Activated B cell treated with CpG ODN at 0.5 μM for 24 hours (primary cell): ENCODE data around the gene LRCH1. TPM values are rescaled to one million over a fixed set of nuclear protein-coding genes. Genes with fewer than 3 reads are reported as not detected.

Experiments
- ATAC-seq: fragments of 200-7000 bp; cut with Tn5 transposase; one replicate; pipeline ENCODE4 v1.10.0; 2021; ENCODE audit warnings: low read depth, mild to moderate bottlenecking, moderate library complexity
- CTCF ChIA-PET: fragments of 350-600 bp; sonication (Branson Sonifier 250); formaldehyde crosslinking; loops from one replicate; lab custom pipeline; 2021; ENCODE audit warnings: antibody characterized with exemption; lab: Charles Lee
- POLR2A ChIA-PET: fragments of 350-600 bp; sonication (Branson Sonifier 250); formaldehyde crosslinking; loops from one replicate; lab custom pipeline; 2021; ENCODE audit warnings: antibody characterized with exemption; lab: Charles Lee
- DNase-seq: peaks from one replicate; pipeline ENCODE4 v3.0.0; 2022
- H3K27ac Mint-ChIP-seq: one replicate; pipeline ENCODE4 v1.8.0; 2020; ENCODE audit warnings: mixed read lengths
- H3K27me3 Mint-ChIP-seq: one replicate; pipeline ENCODE4 v1.8.0; 2021; ENCODE audit warnings: mixed read lengths
- H3K36me3 Mint-ChIP-seq: one replicate; pipeline ENCODE4 v1.8.0; 2021; ENCODE audit warnings: low read depth, mixed read lengths
- H3K4me1 Mint-ChIP-seq: one replicate; pipeline ENCODE4 v1.8.0; 2021; ENCODE audit warnings: mixed read lengths
- H3K4me3 Mint-ChIP-seq: one replicate; pipeline ENCODE4 v1.8.0; 2020; ENCODE audit warnings: mild to moderate bottlenecking, mixed read lengths
- H3K9me3 Mint-ChIP-seq: one replicate; pipeline ENCODE4 v1.8.0; 2020; ENCODE audit warnings: mixed read lengths
- intact Hi-C: fragments of 100-400 bp; cut with micrococcal nuclease; formaldehyde crosslinking; loops from one replicate; pipeline ENCODE4 v1.15.1; 2024
- total RNA-seq: library from RNA; stranded (reverse); gene quantifications from 2 replicates; pipeline ENCODE4 v1.2.3, GENCODE V29; 2022
- TF ChIP-seq, protein P1 (sequence below): fragments of 200-600 bp; IDR thresholded peaks from one replicate; pipeline ENCODE4 v1.8.0; 2022; ENCODE audit warnings: antibody characterized with exemption, mild to moderate bottlenecking

LRCH1 gene
- total RNA-seq, 1 donor from 2014 or later = 46.3 TPM

DNA sequence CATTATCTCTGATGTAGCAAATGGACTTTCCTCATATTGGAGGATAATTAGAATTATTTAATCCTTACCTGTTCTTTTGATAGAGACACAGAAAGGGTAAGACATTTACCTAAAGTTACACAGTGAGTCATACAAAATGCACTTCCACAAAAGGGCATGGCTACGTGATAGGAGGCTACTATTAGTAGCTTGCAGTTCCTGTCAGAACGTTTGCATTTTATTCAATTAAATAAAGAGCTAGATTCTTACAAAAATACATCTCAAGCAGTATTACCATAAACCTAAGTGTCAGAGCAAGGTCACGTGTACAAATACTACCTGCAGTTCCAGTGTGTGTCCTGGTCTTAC, 123.4 kb downstream of the LRCH1 start:
- Mint-ChIP-seq H3K36me3 (peaks cover 28% of the 10 kb centered on the region), H3K4me1 (peaks cover 28% of the 10 kb centered on the region), H3K9me3 (no peaks in the 10 kb centered on the region), H3K27me3 (no peaks in the 10 kb centered on the region), H3K27ac (no peak overlapping the region), H3K4me3 (no peak overlapping the region)
- ChIA-PET CTCF (interaction anchor here (1.0 to 1.8 kb wide), 2 partner anchors 14 to 124 kb away, joined by 3 to 5 read pairs; no protein-coding TSS in a partner anchor), POLR2A (interaction anchor here (0.6 to 1.2 kb wide), 3 partner anchors 9 to 124 kb away, joined by 3 to 4 read pairs (median 4); partner anchors contain the start of gene LRCH1)
- DNase-seq (no peak), ATAC-seq (no peak)
- intact Hi-C loops = loop anchor here (5.0 kb wide), 1 partner anchor 69 kb away; no protein-coding TSS in a partner anchor
- TF ChIP-seq, protein P1, sequence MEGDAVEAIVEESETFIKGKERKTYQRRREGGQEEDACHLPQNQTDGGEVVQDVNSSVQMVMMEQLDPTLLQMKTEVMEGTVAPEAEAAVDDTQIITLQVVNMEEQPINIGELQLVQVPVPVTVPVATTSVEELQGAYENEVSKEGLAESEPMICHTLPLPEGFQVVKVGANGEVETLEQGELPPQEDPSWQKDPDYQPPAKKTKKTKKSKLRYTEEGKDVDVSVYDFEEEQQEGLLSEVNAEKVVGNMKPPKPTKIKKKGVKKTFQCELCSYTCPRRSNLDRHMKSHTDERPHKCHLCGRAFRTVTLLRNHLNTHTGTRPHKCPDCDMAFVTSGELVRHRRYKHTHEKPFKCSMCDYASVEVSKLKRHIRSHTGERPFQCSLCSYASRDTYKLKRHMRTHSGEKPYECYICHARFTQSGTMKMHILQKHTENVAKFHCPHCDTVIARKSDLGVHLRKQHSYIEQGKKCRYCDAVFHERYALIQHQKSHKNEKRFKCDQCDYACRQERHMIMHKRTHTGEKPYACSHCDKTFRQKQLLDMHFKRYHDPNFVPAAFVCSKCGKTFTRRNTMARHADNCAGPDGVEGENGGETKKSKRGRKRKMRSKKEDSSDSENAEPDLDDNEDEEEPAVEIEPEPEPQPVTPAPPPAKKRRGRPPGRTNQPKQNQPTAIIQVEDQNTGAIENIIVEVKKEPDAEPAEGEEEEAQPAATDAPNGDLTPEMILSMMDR = no peak

DNA sequence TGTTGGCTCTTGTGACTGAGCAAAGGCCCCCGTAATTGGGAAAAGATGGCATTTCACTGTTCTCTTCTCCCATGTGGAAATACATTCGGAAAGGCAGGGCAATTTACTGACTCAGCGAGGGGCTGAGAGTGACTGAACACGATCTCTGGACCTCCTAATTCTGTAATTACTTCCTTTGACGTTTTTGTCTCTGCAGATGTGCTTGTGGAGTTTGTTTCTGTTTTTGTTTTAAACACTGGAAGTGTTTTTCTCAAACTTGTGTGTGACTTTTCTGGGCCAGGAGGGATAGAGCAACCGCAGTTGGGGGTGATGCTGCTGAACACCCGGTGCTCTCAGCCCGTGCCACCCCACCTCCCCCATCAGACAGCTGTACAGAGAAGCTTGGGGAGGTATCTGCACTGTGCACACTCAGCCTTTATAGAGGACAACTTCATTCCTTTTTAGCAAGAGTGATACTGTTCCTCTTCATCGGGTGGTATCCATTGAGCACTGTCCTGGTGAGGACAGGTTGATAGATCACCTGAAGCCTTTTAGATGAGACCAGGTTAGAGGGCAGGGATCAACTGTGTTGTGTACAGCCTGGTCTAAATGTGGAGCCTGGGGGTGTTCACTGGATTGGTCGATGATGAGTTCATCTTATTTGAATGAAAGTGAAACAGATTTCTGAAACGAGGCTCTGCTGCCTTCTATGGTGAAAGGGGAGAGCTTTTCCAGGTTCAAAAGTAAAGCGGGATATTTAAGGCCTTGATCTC, 126.6 kb downstream of the LRCH1 start:
- ATAC-seq = peak; percentile 90
- intact Hi-C loops = loop anchor here (1.0 to 5.0 kb wide), 5 partner anchors 11 to 187 kb away; no protein-coding TSS in a partner anchor
- no peaks in the 10 kb centered on the region for H3K9me3 Mint-ChIP-seq
- ChIA-PET CTCF (interaction anchor here (0.6 to 4.7 kb wide), 11 partner anchors 10 to 188 kb away, joined by 3 to 55 read pairs (median 3); partner anchors contain the start of gene LRCH1), POLR2A (interaction anchor here (0.5 to 2.3 kb wide), 5 partner anchors 13 to 127 kb away, joined by 3 to 22 read pairs (median 4); partner anchors contain the start of gene LRCH1)
- H3K36me3 Mint-ChIP-seq = peaks cover 30% of the 10 kb centered on the region
- no peak overlapping the region for H3K4me3 Mint-ChIP-seq
- peak; percentile 20 for DNase-seq
- TF ChIP-seq, protein P1 = no peak
- H3K4me1 Mint-ChIP-seq = peaks cover 29% of the 10 kb centered on the region
- no peak overlapping the region for H3K27ac Mint-ChIP-seq
- H3K27me3 Mint-ChIP-seq = no peaks in the 10 kb centered on the region

DNA sequence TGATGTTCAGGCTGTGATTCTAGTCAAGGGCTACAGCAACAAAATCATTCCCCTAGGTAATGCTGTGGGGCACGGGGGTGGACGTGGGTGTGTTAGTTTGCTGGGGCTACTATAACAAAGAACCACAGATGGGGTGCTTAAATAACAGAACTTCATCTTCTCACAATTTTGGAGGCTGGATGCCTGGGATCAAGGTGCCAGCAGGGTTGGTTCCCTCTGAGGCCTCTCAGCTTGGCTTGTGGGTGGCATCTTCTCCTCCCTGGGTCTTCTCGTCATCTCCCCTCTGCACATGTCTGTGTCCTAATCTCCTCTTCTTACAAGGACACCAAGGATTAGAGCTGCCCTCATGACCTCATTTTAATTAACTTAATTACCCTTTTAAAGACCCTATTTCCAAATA, 129.0 kb downstream of the LRCH1 start:
- H3K36me3 Mint-ChIP-seq = peaks cover 40% of the 10 kb centered on the region
- CTCF ChIA-PET = interaction anchor here (4.7 kb wide), 1 partner anchor 130 kb away, joined by 55 read pairs; the partner anchor contains the start of gene LRCH1
- no peaks in the 10 kb centered on the region for H3K27me3 Mint-ChIP-seq
- H3K27ac Mint-ChIP-seq = no peak overlapping the region
- ATAC-seq (no peak), DNase-seq (no peak)
- TF ChIP-seq, protein P1 = no peak
- H3K4me3 Mint-ChIP-seq = no peak overlapping the region
- POLR2A ChIA-PET = no interaction called here
- peaks cover 18% of the 10 kb centered on the region for H3K4me1 Mint-ChIP-seq
- H3K9me3 Mint-ChIP-seq = no peaks in the 10 kb centered on the region
- intact Hi-C loops = no loop called here

DNA sequence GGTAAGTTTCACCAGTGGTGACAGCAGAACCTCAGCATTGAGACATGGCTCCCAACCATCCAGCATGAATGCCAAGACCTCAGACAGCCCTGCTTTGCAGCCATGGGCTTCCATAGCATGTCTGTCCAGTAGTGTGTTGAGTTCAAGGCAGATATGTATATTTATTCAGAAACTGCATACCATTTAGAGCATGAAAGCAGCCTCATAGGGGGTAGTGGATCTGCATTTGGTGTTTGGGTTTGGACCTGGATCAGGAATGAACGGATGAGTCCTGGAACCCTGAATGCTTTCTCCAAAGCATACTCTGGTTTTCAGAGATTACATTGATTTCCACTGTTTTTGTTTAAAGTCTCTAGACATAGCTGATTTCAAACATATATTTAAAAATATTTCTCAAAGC, 129.7 kb downstream of the LRCH1 start:
- intact Hi-C loops = no loop called here

More for the DNA sequence above, 129.7 kb downstream of the LRCH1 start:
- Mint-ChIP-seq H3K27ac (no peak overlapping the region), H3K9me3 (no peaks in the 10 kb centered on the region), H3K27me3 (no peaks in the 10 kb centered on the region), H3K4me3 (no peak overlapping the region), H3K4me1 (peaks cover 21% of the 10 kb centered on the region), H3K36me3 (peaks cover 39% of the 10 kb centered on the region)
- TF ChIP-seq, protein P1 = no peak
- ATAC-seq = no peak
- ChIA-PET CTCF (interaction anchor here (3.1 kb wide), 1 partner anchor 131 kb away, joined by 14 read pairs; no protein-coding TSS in a partner anchor), POLR2A (no interaction called here)
- no peak for DNase-seq
